GM12873 (cell line): ENCODE results near the gene RNF103.

Experiments
- CTCF ChIP-seq: IDR thresholded peaks from 2 replicates; pipeline ENCODE4 v1.5.1; 2012; ENCODE audit warnings: low read depth, mild to moderate bottlenecking, moderate library complexity, low read length, control low read depth; ENCODE audit not compliant: insufficient read depth; ENCODE audit errors: missing control alignments

RNF103 gene

GRCh38 chr2:86624267-86624547 lies 542 bp upstream of the RNF103 start:
- no peak for TF ChIP-seq CTCF

DNA sequence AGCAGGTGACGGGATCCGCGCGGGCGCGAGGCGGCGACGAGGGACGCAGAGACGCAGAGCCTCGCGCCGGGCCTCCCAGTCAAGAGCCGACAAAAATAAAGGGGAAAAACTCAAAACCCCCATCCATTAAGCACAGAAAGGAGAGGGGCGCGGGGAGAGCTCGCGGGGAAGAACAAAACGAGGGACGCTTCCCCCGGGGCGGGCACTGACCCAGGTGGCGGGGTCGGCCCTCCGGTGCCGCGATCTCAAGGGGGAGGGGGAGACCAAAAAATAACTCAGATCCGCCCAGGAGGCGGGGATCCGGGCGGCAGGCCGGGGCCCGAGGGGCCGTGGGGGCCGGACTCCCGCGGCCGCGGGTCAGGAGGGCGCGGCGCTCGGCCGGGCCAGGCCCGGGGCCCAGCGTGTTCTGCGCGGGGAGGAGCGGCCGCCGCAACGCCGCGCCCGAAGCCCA lies 597 bp downstream of the RNF103 start:
- TF ChIP-seq CTCF = no peak

- TF ChIP-seq CTCF = no peak
Measured at GRCh38 chr2:86622519-86623042, 1.1 kb downstream of the RNF103 start.

DNA sequence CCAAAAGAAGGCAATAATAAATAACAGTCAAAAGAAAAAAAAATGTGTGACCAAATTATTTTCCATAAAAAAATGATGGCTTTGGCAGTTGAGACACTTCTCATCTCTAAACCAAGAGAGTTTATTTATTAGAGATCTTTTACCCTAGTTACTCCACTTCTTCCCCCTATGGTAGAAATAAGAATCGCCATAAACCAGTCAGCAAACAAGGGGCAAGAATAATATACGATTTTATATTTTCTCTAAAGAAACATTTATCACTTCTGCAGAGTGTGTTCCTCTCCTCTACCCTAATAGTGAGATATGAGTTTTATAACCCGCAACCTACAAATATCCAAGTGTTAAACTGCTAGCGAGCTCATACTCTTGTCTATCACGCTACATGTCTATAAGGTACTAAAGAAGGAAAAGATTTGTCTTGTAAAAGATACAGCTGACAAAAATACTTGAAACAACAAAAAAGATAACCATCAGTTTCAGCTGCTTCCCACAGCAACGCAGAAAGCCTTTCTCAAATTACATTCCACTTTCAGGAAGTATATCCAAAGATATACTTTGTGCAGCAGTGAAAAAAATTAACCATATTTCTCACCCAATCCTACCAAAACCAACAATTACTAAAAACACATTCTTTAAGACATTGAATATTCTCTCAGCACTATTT lies 2.3 kb downstream of the RNF103 start:
- peak; percentile 29 for TF ChIP-seq CTCF

DNA sequence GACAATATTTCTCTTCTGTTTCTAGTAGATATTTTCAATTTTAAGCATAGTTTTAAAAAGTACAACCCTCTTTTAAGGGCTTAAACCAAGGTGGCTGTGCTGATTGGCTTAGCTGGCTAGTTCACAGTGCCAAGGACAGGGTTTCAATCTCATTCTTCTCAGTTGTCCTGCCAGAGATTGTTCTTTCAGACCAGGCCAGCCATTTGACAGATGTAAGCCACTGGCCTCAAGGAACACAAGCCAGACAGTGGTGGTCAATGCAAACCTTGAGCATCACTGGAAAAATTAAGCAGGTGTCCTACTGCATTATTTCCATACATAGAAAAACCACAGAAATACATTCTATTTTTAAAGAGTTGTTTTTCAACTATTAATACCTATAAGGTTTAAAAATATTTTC lies 5.9 kb downstream of the RNF103 start:
- no peak for TF ChIP-seq CTCF

DNA sequence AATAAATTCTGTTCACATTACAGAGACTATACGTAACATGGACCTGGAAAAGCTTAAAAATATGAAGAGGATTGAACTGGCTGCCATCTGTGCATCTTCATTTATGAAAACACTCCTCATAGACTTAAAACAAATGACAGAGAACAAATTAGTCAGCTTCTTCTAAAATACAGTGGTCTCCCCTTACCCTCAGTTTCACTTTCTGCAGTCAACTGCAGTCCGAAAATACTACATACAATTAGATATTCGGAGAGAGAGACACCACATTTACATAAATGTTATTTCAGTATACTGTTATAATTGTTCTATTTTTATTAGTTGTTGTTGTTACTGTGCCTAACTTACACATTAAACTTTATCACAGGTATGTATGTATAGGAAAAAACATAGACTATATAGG lies 6.5 kb downstream of the RNF103 start:
- no peak for TF ChIP-seq CTCF

DNA sequence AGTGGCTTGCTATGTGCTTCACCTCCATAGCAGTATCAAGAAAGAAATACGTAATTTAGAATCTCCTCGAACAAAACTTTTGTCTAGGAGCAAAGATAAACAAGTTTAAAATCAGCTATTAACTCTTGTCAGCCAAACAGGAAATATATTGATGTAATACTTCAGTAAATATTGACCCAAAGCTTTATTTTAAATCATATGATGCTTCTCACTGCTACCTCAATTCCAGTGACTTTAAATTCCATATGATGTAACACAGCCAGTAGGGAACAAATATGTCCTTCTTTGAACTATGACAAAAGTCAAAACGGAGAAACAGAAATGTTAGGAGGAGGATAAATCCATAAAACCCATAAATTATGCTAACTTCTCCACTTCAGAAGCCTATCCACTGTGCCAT lies 7.2 kb downstream of the RNF103 start:
- TF ChIP-seq CTCF = no peak
